Smooth muscle cell (in vitro differentiated cells): Measurements from ENCODE around the gene XYLT1. TPM values are rescaled to one million over a fixed set of nuclear protein-coding genes. Genes with fewer than 3 reads are reported as not detected.

Experiments used
- DNase-seq: peaks from one replicate; lab custom pipeline; 2025; ENCODE audit not compliant: unreplicated experiment; lab: John Stamatoyannopoulos, UW
- H2AFZ ChIP-seq: fragments of 200-600 bp; sonication (generic); 2 replicates; pipeline ENCODE4 v1.6.0; 2016; ENCODE audit warnings: antibody characterized with exemption, low read depth, mild to moderate bottlenecking
- H3F3A ChIP-seq: fragments of 200-600 bp; sonication (generic); 2 replicates; pipeline ENCODE4 v1.6.0; 2017; ENCODE audit warnings: antibody characterized with exemption, low read depth
- H3K27ac ChIP-seq: fragments of 200-600 bp; sonication (generic); 2 replicates; pipeline ENCODE4 v1.5.1; 2016; ENCODE audit warnings: low read depth, mild to moderate bottlenecking
- H3K27me3 ChIP-seq: fragments of 200-600 bp; sonication (generic); 2 replicates; pipeline ENCODE4 v1.6.1; 2016; ENCODE audit warnings: low read depth, mild to moderate bottlenecking
- H3K36me3 ChIP-seq: fragments of 200-600 bp; sonication (generic); 2 replicates; pipeline ENCODE4 v1.5.1; 2016; ENCODE audit warnings: low read depth
- H3K4me1 ChIP-seq: fragments of 200-600 bp; sonication (generic); 2 replicates; pipeline ENCODE4 v1.5.1; 2016; ENCODE audit warnings: low read depth
- H3K4me2 ChIP-seq: fragments of 200-600 bp; sonication (generic); 2 replicates; pipeline ENCODE4 v1.6.0; 2016; ENCODE audit warnings: mild to moderate bottlenecking
- H3K4me3 ChIP-seq: fragments of 200-600 bp; sonication (generic); 2 replicates; pipeline ENCODE4 v1.5.1; 2016; ENCODE audit warnings: mild to moderate bottlenecking
- H3K79me2 ChIP-seq: fragments of 200-600 bp; sonication (generic); 2 replicates; pipeline ENCODE4 v1.6.0; 2016; ENCODE audit warnings: low read depth, mild to moderate bottlenecking
- H3K9ac ChIP-seq: fragments of 200-600 bp; sonication (generic); 2 replicates; pipeline ENCODE4 v1.6.0; 2016; ENCODE audit warnings: low read depth
- H3K9me3 ChIP-seq: fragments of 200-600 bp; sonication (generic); replicated peaks from 2 replicates; pipeline ENCODE4 v1.5.1; 2016; ENCODE audit warnings: low read depth
- H4K20me1 ChIP-seq: fragments of 200-600 bp; sonication (generic); 2 replicates; pipeline ENCODE4 v1.6.0; 2016; ENCODE audit warnings: low read depth
- WGBS: methylation state at CpG from one replicate; pipeline ENCODE4 v1.1.7; 2016; ENCODE audit warnings: low lambda C conversion rate; 5-methylcytosine and 5-hydroxymethylcytosine counted together
- polyA plus RNA-seq: library from polyadenylated mRNA; unstranded; fragments of >200 nt; fragmentation: Nextera tagmentation; extraction: Ambion mirVana; gene quantifications from 2 replicates; pipeline ENCODE4 v1.2.1, GENCODE V29; 2016
- total RNA-seq: library from RNA; depleted of rRNA; stranded (reverse); fragments of >200 nt; gene quantifications from 2 replicates; pipeline ENCODE4 v1.2.3, GENCODE V29; 2014
- TF ChIP-seq, protein P1 (sequence below): fragments of 200-600 bp; sonication (generic); IDR thresholded peaks from 2 replicates; pipeline ENCODE4 v1.5.1; 2017; ENCODE audit warnings: borderline replicate concordance, mild to moderate bottlenecking, antibody characterized with exemption; ENCODE audit not compliant: insufficient read depth, poor library complexity, severe bottlenecking

Gene XYLT1
- total and polyA plus RNA-seq, 2 experiments from 2014 or later, result 9.5 to 19.9 TPM

DNA sequence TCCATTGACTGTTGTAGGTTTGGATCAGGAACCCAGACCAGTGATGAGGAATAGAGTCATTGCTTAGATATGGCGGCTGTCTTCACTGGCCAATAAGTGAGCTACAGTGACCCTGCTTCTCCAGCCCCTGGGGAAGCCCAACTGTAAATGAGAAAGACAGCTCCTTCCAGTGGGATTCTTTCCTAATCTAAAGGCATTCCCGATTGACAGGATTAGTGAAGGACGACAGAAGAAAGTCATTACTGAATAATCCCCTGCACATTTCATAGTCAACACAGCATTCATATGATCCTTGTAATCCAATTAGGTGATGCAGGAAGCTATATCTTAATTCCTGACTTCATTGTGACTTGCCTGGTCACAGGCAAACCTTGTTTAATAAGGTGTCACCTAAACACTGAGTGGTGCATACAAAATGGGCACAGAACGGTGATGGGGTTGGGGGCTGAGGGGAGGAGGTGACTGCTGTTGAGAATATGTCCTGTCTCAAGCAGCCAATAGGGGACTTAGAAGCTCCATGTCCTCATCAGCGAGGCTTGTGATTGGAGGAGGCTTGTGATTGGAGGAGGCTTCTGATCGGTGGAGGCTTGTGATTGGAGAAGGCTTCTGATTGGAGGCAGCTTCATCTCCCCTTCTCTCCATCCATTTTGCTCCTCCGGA lies 242.6 kb downstream of the XYLT1 start:
- Histone ChIP-seq H3K36me3 (no peaks in the 10 kb centered on the region), H3K4me2 (no peak overlapping the region), H3K79me2 (no peaks in the 10 kb centered on the region), H3K4me3 (no peak overlapping the region), H3K27ac (no peak overlapping the region), H3F3A (no peaks in the 10 kb centered on the region), H2AFZ (no peak overlapping the region), H4K20me1 (peaks cover 59% of the 10 kb centered on the region), H3K27me3 (no peaks in the 10 kb centered on the region), H3K9ac (no peak overlapping the region), H3K9me3 (no peaks in the 10 kb centered on the region), H3K4me1 (peaks cover under 1% of the 10 kb centered on the region)
- TF ChIP-seq, protein P1, sequence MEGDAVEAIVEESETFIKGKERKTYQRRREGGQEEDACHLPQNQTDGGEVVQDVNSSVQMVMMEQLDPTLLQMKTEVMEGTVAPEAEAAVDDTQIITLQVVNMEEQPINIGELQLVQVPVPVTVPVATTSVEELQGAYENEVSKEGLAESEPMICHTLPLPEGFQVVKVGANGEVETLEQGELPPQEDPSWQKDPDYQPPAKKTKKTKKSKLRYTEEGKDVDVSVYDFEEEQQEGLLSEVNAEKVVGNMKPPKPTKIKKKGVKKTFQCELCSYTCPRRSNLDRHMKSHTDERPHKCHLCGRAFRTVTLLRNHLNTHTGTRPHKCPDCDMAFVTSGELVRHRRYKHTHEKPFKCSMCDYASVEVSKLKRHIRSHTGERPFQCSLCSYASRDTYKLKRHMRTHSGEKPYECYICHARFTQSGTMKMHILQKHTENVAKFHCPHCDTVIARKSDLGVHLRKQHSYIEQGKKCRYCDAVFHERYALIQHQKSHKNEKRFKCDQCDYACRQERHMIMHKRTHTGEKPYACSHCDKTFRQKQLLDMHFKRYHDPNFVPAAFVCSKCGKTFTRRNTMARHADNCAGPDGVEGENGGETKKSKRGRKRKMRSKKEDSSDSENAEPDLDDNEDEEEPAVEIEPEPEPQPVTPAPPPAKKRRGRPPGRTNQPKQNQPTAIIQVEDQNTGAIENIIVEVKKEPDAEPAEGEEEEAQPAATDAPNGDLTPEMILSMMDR, result no peak
- no peak for DNase-seq
- 79% methylated on average over 7 of the region's 7 CpGs for WGBS

DNA sequence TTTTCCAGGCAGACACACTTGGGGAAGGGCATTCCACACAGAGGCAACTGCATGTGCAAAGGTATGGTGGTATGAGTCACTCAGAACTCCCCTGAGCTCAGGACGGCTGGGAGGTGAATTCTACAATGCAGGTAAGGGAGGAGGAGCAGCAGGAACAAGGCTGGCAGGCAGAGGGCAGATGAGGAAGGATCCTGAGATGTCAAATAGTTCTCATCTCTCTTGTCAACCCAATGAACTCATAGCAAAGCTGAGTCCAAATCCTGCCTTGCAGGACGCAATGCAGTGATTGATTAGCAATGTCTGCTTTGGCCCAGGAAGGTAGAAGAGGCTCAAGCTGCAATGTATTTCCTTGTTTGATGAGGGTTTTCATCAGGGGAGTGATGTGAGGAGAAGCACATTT lies 243.5 kb downstream of the XYLT1 start:
- DNase-seq, result no peak
- WGBS, result 48% methylated on average over 2 of the region's 2 CpGs
- H3K79me2 ChIP-seq, result no peaks in the 10 kb centered on the region

DNA sequence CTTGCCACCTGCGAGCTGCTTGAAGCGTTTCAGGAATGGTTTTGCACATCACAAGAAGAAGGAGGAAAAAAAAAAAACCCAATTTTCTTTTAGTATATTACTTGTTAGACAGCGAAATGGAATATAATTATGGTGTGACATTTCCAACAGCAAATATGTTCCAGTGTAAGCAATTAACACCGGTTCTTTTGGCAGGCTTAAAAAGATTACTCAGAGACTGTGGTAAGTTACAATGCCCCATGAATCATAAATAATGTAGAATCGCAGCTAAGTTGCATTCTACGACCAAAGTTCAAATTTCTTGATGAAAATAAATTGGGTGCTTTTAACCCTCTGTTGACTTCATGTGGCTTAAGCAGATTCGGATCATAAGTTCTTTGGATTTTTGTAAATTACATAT lies 245.2 kb downstream of the XYLT1 start:
- no peaks in the 10 kb centered on the region for H3K9me3 ChIP-seq
- TF ChIP-seq, protein P1, result no peak
- no peaks in the 10 kb centered on the region for H3K79me2 ChIP-seq
- no peak overlapping the region for H3K27ac ChIP-seq
- WGBS, result 69% methylated on average over 7 of the region's 7 CpGs
- no peaks in the 10 kb centered on the region for H3F3A ChIP-seq
- peaks cover 65% of the 10 kb centered on the region for H4K20me1 ChIP-seq
- peaks cover 3% of the 10 kb centered on the region for H3K4me1 ChIP-seq
- no peak overlapping the region for H3K4me2 ChIP-seq
- no peak overlapping the region for H2AFZ ChIP-seq
- H3K9ac ChIP-seq, result no peak overlapping the region
- no peak overlapping the region for H3K4me3 ChIP-seq
- H3K27me3 ChIP-seq, result no peaks in the 10 kb centered on the region
- H3K36me3 ChIP-seq, result no peaks in the 10 kb centered on the region
- DNase-seq, result no peak

More for the DNA sequence above, 243.5 kb downstream of the XYLT1 start:
- Histone ChIP-seq H3K4me3 (no peak overlapping the region), H3K27me3 (no peaks in the 10 kb centered on the region), H3K9me3 (no peaks in the 10 kb centered on the region), H4K20me1 (peaks cover 61% of the 10 kb centered on the region), H3K9ac (no peak overlapping the region), H3K4me2 (no peak overlapping the region), H3K36me3 (no peaks in the 10 kb centered on the region), H3K27ac (no peak overlapping the region), H2AFZ (no peak overlapping the region), H3F3A (no peaks in the 10 kb centered on the region), H3K4me1 (peaks cover 3% of the 10 kb centered on the region)
- TF ChIP-seq, protein P1, result no peak

DNA sequence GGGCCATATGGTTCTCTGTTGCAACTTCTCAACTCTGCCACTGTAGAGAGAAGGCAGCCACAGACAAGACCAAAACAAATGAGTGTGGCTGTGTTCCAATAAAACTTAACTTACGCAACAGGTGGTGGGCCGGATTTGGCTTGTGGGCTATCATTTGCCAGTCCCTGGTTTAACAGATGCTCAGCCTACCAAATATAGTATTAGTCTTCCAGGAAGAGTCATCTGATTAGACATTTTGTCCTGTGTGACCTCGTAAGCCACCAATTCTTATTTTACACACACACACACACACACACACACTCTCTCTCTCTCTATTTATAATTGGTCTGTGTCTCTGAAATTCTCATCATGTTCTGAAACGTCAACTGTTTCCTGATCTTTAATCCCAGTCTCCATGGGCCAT lies 245.9 kb downstream of the XYLT1 start:
- DNase-seq, result no peak
- Histone ChIP-seq H3K27ac (no peak overlapping the region), H3K36me3 (no peaks in the 10 kb centered on the region), H3K4me3 (no peak overlapping the region), H3K9ac (no peak overlapping the region), H3F3A (no peaks in the 10 kb centered on the region), H3K4me2 (no peak overlapping the region), H3K4me1 (peaks cover 3% of the 10 kb centered on the region), H2AFZ (no peak overlapping the region), H3K79me2 (no peaks in the 10 kb centered on the region), H4K20me1 (peaks cover 69% of the 10 kb centered on the region), H3K9me3 (no peaks in the 10 kb centered on the region), H3K27me3 (no peaks in the 10 kb centered on the region)
- WGBS, result 48% methylated on average over 4 of the region's 4 CpGs
- TF ChIP-seq, protein P1, result no peak
